WTC11 (cell line): ENCODE results near the gene ATP6V0D1. TPM values are rescaled to one million over a fixed set of nuclear protein-coding genes. Genes with fewer than 3 reads are reported as not detected.
A peak's percentile ranks its signal among the peaks of the same experiment; 100 is the strongest.

ENCODE experiments used
- ATAC-seq: fragments of 200-7000 bp; cut with Tn5 transposase; 2 replicates; pipeline ENCODE4 v1.10.0; 2021; ENCODE audit warnings: mild to moderate bottlenecking, moderate library complexity
- CTCF ChIA-PET: fragments of 300-600 bp; sonication (Branson Sonifier 250); formaldehyde crosslinking; loops from one replicate; lab custom pipeline; 2021; ENCODE audit warnings: antibody characterized with exemption; lab: Charles Lee
- POLR2A ChIA-PET: fragments of 350-600 bp; sonication (Branson Sonifier 250); formaldehyde crosslinking; loops from one replicate; lab custom pipeline; 2021; ENCODE audit warnings: antibody characterized with exemption; lab: Charles Lee
- DNase-seq: peaks from one replicate; pipeline ENCODE4 v3.0.0; 2021; ENCODE audit warnings: low spot score
- H3K27ac Mint-ChIP-seq: 2 replicates; pipeline ENCODE4 v1.8.0; 2021; ENCODE audit warnings: mixed read lengths
- H3K27me3 Mint-ChIP-seq: 2 replicates; pipeline ENCODE4 v1.8.0; 2021; ENCODE audit warnings: low read depth, mild to moderate bottlenecking, moderate library complexity, mixed read lengths
- H3K36me3 Mint-ChIP-seq: 2 replicates; pipeline ENCODE4 v1.8.0; 2021; ENCODE audit warnings: mixed read lengths
- H3K4me1 Mint-ChIP-seq: 2 replicates; pipeline ENCODE4 v1.8.0; 2022; ENCODE audit warnings: mixed read lengths
- H3K4me3 Mint-ChIP-seq: 2 replicates; pipeline ENCODE4 v1.8.0; 2021; ENCODE audit warnings: mild to moderate bottlenecking, moderate library complexity, mixed read lengths
- H3K9me3 Mint-ChIP-seq: 2 replicates; pipeline ENCODE4 v1.8.0; 2021; ENCODE audit warnings: mixed read lengths
- AR ChIP-seq: fragments of 250-450 bp; sonication (Bioruptor Pico); IDR thresholded peaks from 2 replicates; pipeline ENCODE4 v1.9.0; 2021; ENCODE audit warnings: mild to moderate bottlenecking
- CREM ChIP-seq: sonication (generic); formaldehyde crosslinking; IDR thresholded peaks from 2 replicates; pipeline ENCODE4 v1.8.1; 2022; ENCODE audit warnings: mild to moderate bottlenecking, missing genetic modification reagents, moderate library complexity
- EMX1 ChIP-seq: fragments of 250-450 bp; sonication (Bioruptor Pico); IDR thresholded peaks from 2 replicates; pipeline ENCODE4 v1.8.0; 2021; ENCODE audit warnings: mild to moderate bottlenecking
- ESRRA ChIP-seq: sonication (generic); formaldehyde crosslinking; IDR thresholded peaks from 2 replicates; pipeline ENCODE4 v1.8.1; 2022; ENCODE audit warnings: mild to moderate bottlenecking, missing genetic modification reagents, borderline replicate concordance
- ETV6 ChIP-seq: sonication (generic); formaldehyde crosslinking; IDR thresholded peaks from 2 replicates; pipeline ENCODE4 v1.8.1; 2022; ENCODE audit warnings: mild to moderate bottlenecking, missing genetic modification reagents
- GRHL2 ChIP-seq: fragments of 250-450 bp; sonication (Bioruptor Pico); IDR thresholded peaks from 2 replicates; pipeline ENCODE4 v1.8.0; 2022; ENCODE audit warnings: mild to moderate bottlenecking, moderate library complexity; ENCODE audit not compliant: insufficient replicate concordance, severe bottlenecking
- GTF2I ChIP-seq: fragments of 250-450 bp; sonication (Bioruptor Pico); conservative IDR thresholded peaks from 2 replicates; pipeline ENCODE4 v1.4.0; 2021; ENCODE audit warnings: mild to moderate bottlenecking
- HMGA2 ChIP-seq: fragments of 250-450 bp; sonication (Bioruptor Pico); IDR thresholded peaks from 2 replicates; pipeline ENCODE4 v1.4.0; 2021; ENCODE audit warnings: mild to moderate bottlenecking, moderate library complexity
- NFATC4 ChIP-seq: fragments of 250-450 bp; sonication (Bioruptor Pico); IDR thresholded peaks from 2 replicates; pipeline ENCODE4 v1.9.0; 2021; ENCODE audit warnings: mild to moderate bottlenecking
- NFE2L1 ChIP-seq: sonication (generic); formaldehyde crosslinking; IDR thresholded peaks from 2 replicates; pipeline ENCODE4 v1.8.1; 2023; ENCODE audit warnings: missing genetic modification reagents
- NR2C2 ChIP-seq: sonication (generic); formaldehyde crosslinking; IDR thresholded peaks from 2 replicates; pipeline ENCODE4 v1.8.0; 2022; ENCODE audit warnings: mild to moderate bottlenecking, missing genetic modification reagents
- NR3C1 ChIP-seq: sonication (generic); formaldehyde crosslinking; conservative IDR thresholded peaks from 2 replicates; pipeline ENCODE4 v1.8.1; 2023; ENCODE audit warnings: low read depth, mild to moderate bottlenecking, missing genetic modification reagents
- PRRX2 ChIP-seq: fragments of 250-450 bp; sonication (Bioruptor Pico); IDR thresholded peaks from 2 replicates; pipeline ENCODE4 v1.8.0; 2021; ENCODE audit warnings: mild to moderate bottlenecking
- TP53 ChIP-seq: sonication (generic); formaldehyde crosslinking; IDR thresholded peaks from 2 replicates; pipeline ENCODE4 v1.8.1; 2023; ENCODE audit warnings: mild to moderate bottlenecking, missing genetic modification reagents
- ZNF219 ChIP-seq: sonication (generic); formaldehyde crosslinking; IDR thresholded peaks from 2 replicates; pipeline ENCODE4 v1.8.0; 2023; ENCODE audit warnings: missing genetic modification reagents, mild to moderate bottlenecking, borderline replicate concordance
- ZNF232 ChIP-seq: sonication (generic); formaldehyde crosslinking; IDR thresholded peaks from 2 replicates; pipeline ENCODE4 v1.8.0; 2022; ENCODE audit warnings: mild to moderate bottlenecking, missing genetic modification reagents
- ZNF416 ChIP-seq: fragments of 250-450 bp; sonication (Bioruptor Pico); IDR thresholded peaks from 2 replicates; pipeline ENCODE4 v1.9.0; 2021; ENCODE audit warnings: mild to moderate bottlenecking, inconsistent platforms
- ZNF512 ChIP-seq: sonication (generic); formaldehyde crosslinking; IDR thresholded peaks from 2 replicates; pipeline ENCODE4 v1.8.1; 2022; ENCODE audit warnings: missing genetic modification reagents, borderline replicate concordance
- total RNA-seq: library from RNA; stranded (reverse); gene quantifications from 3 replicates; pipeline ENCODE4 v1.2.3, GENCODE V29; 2021
- TF ChIP-seq, protein P1 (sequence below): sonication (generic); formaldehyde crosslinking; IDR thresholded peaks from 2 replicates; pipeline ENCODE4 v1.8.1; 2023; ENCODE audit warnings: mild to moderate bottlenecking, missing genetic modification reagents
- TF ChIP-seq, protein P2 (sequence below): sonication (generic); formaldehyde crosslinking; IDR thresholded peaks from 2 replicates; pipeline ENCODE4 v1.8.1; 2023; ENCODE audit warnings: mild to moderate bottlenecking, missing genetic modification reagents, moderate library complexity

ATP6V0D1 gene
- total RNA-seq, 1 experiment from 2014 or later: 44.1 TPM

GRCh38 chr16:67482233-67482924, 1.4 kb upstream of the ATP6V0D1 start:
- POLR2A ChIA-PET: no interaction called here

DNA sequence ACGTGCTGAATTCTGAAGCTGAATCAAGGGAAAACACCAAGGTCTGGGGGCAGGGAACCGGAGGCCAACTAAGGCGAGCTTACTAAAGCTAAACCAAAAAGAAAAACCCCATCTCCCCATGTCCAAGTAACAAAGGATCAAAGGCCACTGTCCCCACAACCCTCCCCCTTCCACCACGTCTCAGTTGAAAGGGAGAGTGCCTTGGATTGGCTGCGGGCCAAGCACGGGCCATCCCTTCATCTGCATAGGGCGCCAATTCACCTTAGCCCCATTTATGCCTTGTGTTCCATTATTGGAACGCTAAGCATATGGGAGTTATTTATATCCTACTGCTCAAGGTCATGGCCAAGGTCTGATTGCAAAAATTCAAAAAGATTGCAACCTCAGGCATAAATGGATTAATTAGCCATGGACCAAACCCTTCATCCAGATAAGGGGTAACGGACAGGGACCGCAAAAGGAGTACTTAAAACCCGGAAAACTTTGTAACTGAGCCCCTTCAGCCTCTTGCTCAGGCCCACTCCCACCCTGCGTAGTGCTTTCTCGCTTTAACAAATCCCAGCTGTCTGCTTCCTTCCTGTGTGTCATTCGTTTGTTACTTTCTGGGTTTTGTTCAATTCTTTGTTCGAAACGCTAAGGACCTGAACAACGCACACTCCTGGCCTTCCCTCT, 740 bp upstream of the ATP6V0D1 start:
- Mint-ChIP-seq H3K27ac (peak overlapping the region; percentile 97), H3K27me3 (peaks cover 43% of the 10 kb centered on the region), H3K4me3 (peak overlapping the region; percentile 98), H3K36me3 (no peaks in the 10 kb centered on the region), H3K4me1 (peaks cover 5% of the 10 kb centered on the region), H3K9me3 (no peaks in the 10 kb centered on the region)
- CTCF ChIA-PET: interaction anchor here (0.6 to 6.0 kb wide), 47 partner anchors 8 to 521 kb away, joined by 3 to 70 read pairs (median 5); partner anchors contain the start of genes ACD, C16orf86, CARMIL2 and CES3
- POLR2A ChIA-PET: interaction anchor here (0.5 to 1.8 kb wide), 4 partner anchors 32 to 363 kb away, joined by 3 to 4 read pairs (median 3); no protein-coding TSS in a partner anchor
- DNase-seq (no peak), ATAC-seq (no peak; the same call in 1 of the 2 replicates)
- TF ChIP-seq NFE2L1 (CRISPR knock-in tag) (0 out of 2 replicates have a peak, but pooled peaks have one; percentile 48), PRRX2 (CRISPR knock-in tag) (no peak), ZNF512 (peak; percentile 54; the same call in 1 of the 2 replicates)

More at GRCh38 chr16:67482233-67482924, 1.4 kb upstream of the ATP6V0D1 start:
- Mint-ChIP-seq H3K27ac (no peak overlapping the region; the same call in 1 of the 2 replicates), H3K27me3 (peaks cover 50% of the 10 kb centered on the region), H3K4me3 (peak overlapping the region; percentile 98), H3K4me1 (peaks cover 5% of the 10 kb centered on the region), H3K36me3 (no peaks in the 10 kb centered on the region), H3K9me3 (no peaks in the 10 kb centered on the region)
- no peak for DNase-seq
- no peak for ATAC-seq
- TF ChIP-seq ZNF232 (CRISPR knock-in tag): no peak
- TF ChIP-seq GTF2I (CRISPR knock-in tag): no peak
- TF ChIP-seq HMGA2 (CRISPR knock-in tag): no peak
- no peak for TF ChIP-seq TP53 (CRISPR knock-in tag)
- TF ChIP-seq CREM (CRISPR knock-in tag): no peak
- no peak for TF ChIP-seq NR3C1 (CRISPR knock-in tag)
- TF ChIP-seq AR (CRISPR knock-in tag): no peak
- TF ChIP-seq NFATC4 (CRISPR knock-in tag): no peak
- no peak for TF ChIP-seq ESRRA (CRISPR knock-in tag)
- TF ChIP-seq NR2C2 (CRISPR knock-in tag): no peak
- TF ChIP-seq ETV6: no peak
- no peak for TF ChIP-seq ZNF416 (CRISPR knock-in tag)
- no peak for TF ChIP-seq EMX1
- TF ChIP-seq, protein P1, sequence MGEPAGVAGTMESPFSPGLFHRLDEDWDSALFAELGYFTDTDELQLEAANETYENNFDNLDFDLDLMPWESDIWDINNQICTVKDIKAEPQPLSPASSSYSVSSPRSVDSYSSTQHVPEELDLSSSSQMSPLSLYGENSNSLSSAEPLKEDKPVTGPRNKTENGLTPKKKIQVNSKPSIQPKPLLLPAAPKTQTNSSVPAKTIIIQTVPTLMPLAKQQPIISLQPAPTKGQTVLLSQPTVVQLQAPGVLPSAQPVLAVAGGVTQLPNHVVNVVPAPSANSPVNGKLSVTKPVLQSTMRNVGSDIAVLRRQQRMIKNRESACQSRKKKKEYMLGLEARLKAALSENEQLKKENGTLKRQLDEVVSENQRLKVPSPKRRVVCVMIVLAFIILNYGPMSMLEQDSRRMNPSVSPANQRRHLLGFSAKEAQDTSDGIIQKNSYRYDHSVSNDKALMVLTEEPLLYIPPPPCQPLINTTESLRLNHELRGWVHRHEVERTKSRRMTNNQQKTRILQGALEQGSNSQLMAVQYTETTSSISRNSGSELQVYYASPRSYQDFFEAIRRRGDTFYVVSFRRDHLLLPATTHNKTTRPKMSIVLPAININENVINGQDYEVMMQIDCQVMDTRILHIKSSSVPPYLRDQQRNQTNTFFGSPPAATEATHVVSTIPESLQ (CRISPR knock-in tag): no peak
- TF ChIP-seq, protein P2, sequence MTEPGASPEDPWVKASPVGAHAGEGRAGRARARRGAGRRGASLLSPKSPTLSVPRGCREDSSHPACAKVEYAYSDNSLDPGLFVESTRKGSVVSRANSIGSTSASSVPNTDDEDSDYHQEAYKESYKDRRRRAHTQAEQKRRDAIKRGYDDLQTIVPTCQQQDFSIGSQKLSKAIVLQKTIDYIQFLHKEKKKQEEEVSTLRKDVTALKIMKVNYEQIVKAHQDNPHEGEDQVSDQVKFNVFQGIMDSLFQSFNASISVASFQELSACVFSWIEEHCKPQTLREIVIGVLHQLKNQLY (CRISPR knock-in tag): no peak
- TF ChIP-seq GRHL2 (CRISPR knock-in tag): no peak
- no peak for TF ChIP-seq ZNF219 (CRISPR knock-in tag)
- TF ChIP-seq, all 79 proteins: peak for 0
- CTCF ChIA-PET: interaction anchor here (0.6 to 6.0 kb wide), 4 partner anchors 16 to 41 kb away, joined by 3 to 56 read pairs (median 21); no protein-coding TSS in a partner anchor
